Measurements from ENCODE around the gene RGS6.

DNA sequence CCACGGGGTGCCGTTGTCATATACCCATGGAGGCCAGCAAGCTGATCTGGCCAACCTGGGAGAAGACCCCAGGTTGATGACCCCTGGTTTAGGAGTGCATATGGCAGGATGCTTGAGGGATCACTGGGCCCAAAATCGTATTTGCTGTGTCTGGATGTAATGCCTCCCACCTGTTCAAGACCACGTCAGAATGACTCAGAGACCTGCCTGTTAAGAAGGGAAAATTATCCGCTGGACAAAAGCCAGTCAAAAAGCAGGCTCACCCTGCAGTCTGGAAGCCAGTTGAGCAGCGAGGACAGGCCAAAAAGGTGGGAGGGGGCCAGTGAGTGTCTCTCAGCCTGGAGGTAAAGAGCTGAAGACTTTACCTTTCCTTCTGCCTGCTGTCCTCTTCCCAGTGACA is 512.5 kb downstream of the RGS6 start:
- TF ChIP-seq, protein P1, sequence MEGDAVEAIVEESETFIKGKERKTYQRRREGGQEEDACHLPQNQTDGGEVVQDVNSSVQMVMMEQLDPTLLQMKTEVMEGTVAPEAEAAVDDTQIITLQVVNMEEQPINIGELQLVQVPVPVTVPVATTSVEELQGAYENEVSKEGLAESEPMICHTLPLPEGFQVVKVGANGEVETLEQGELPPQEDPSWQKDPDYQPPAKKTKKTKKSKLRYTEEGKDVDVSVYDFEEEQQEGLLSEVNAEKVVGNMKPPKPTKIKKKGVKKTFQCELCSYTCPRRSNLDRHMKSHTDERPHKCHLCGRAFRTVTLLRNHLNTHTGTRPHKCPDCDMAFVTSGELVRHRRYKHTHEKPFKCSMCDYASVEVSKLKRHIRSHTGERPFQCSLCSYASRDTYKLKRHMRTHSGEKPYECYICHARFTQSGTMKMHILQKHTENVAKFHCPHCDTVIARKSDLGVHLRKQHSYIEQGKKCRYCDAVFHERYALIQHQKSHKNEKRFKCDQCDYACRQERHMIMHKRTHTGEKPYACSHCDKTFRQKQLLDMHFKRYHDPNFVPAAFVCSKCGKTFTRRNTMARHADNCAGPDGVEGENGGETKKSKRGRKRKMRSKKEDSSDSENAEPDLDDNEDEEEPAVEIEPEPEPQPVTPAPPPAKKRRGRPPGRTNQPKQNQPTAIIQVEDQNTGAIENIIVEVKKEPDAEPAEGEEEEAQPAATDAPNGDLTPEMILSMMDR (IDR thresholded peaks at IDR 0.05): no peak
- no peak for TF ChIP-seq POLR2A (IDR thresholded peaks at IDR 0.05)
